C4-2B (cell line): Measurements from ENCODE around the gene IRF2BP2.

ENCODE experiments used
- H3K27ac ChIP-seq: fragments of 450-650 bp; 2 replicates; pipeline ENCODE4 v1.5.1; 2017
- ZFX ChIP-seq: fragments of 450-650 bp; IDR thresholded peaks from 2 replicates; pipeline ENCODE4 v1.6.1; 2017
- TF ChIP-seq, protein P1 (sequence below): fragments of 450-650 bp; conservative IDR thresholded peaks from 2 replicates; pipeline ENCODE4 v1.5.1; 2017; ENCODE audit warnings: mild to moderate bottlenecking

Gene IRF2BP2

DNA sequence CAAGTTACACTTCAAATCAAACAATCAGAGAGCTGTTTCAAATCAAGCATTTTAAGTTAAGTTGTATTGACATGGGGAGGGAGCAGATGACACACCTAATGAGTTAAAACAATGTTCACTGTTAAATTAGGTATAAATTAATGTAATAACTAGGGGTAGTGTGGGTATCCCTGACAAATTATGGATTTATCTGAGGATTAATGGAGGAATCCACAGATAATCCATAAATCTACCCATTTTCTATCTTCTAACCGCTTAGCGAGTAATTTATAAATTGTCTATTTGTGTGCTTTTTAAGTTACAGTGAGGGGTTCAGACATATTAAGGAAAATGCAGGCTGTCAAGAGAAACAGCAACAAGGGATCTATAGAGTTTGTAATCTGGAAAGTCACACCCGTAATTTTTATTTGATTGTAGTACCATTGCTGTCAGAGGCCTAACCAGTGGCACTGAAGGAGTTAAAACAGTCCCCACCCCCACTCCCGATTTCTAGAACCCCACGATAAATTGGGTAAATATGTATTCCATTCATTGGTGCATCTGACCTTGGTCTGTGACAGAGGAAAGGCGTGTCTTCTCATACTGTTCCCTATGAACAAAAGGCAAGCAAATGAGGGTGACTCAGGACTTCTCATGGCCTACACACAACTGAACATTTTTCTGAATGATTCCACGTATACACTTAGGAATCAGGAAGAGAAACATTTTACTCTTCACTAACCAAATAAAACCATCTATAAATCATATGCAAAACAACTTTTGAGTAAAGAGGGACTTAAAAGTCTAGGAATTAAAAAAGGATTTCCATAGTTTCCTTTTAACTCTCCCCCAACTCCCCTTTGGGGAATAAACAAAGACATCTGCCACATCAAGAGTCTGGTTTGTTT, 7.4 kb downstream of the IRF2BP2 start:
- H3K27ac ChIP-seq: no peak overlapping the region

DNA sequence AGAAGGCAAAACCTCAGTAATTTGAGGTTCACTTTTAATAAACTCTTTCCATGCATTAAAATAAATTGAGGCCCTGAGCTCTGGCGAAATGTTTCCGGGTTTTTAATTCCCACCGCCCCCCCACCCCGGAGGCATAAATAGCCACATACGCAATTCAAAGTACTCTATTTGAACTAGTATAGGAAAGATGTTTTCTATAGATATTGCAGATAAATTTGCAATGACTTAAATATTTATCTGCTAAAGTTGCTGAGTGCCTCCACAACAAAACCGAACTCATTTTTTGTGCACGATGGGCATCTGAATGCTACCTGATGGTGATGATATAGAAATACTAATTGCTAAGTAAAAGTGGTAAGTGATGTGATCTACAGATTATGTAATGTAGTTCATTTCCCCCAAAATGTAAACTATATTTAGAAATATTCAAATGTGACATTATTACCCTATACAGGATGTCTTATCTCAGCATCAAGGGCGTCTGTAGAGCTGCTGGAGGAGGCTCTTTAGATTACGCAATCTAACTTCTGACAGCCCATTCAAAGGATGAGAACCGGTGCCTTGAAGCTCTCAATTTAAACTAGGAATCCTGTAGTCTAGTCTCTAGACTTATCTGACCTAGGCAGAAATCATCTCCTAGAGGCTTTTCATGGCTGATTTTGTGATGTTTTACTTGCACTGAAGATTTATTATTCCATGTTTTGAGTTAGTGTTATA, 8.5 kb downstream of the IRF2BP2 start:
- H3K27ac ChIP-seq: peak overlapping the region; percentile 91; the same call in 1 of the 2 replicates
- TF ChIP-seq, protein P1, sequence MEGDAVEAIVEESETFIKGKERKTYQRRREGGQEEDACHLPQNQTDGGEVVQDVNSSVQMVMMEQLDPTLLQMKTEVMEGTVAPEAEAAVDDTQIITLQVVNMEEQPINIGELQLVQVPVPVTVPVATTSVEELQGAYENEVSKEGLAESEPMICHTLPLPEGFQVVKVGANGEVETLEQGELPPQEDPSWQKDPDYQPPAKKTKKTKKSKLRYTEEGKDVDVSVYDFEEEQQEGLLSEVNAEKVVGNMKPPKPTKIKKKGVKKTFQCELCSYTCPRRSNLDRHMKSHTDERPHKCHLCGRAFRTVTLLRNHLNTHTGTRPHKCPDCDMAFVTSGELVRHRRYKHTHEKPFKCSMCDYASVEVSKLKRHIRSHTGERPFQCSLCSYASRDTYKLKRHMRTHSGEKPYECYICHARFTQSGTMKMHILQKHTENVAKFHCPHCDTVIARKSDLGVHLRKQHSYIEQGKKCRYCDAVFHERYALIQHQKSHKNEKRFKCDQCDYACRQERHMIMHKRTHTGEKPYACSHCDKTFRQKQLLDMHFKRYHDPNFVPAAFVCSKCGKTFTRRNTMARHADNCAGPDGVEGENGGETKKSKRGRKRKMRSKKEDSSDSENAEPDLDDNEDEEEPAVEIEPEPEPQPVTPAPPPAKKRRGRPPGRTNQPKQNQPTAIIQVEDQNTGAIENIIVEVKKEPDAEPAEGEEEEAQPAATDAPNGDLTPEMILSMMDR: no peak
- TF ChIP-seq ZFX: no peak

More for the DNA sequence above, 7.4 kb downstream of the IRF2BP2 start:
- TF ChIP-seq, protein P1: no peak
- no peak for TF ChIP-seq ZFX

DNA sequence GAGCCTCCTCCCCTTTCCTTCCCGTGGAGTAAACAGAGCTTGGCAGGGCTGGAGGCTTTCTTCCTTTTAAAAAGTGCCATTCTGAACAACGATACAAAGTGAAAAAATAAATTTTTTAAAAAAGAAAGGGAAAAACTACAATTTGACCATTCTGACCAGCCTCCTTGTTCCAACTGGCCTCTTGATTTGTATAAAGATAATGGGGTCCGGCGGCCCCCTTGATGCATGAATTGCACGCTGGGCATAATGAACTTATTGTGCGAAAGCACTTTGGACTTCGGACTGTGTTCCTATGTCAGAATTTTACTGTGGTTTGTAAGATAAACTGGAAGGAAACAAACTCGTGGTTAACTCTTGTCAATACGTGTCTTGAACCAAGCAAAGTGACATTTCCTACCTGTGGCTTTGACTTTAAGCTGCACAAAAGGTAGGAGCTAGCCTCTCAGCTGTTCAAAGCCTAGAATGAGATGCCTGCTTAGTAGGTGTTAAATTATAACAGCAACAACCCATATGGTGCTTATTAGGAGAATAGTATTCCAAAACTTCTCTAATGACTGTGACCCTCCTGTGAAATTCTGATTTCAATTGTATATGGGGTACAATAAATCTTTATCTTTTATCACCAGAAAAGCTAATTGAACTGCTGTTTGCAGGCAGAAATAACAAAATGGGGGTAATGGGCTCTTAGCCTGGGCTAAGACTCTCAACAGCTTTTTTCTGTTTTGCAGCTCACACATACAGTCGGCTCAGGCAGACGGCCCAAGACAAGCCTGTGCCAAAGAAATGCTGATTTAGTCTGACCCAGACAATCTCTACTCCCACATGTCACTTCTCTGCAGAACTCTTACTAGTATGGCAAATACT, 9.3 kb downstream of the IRF2BP2 start:
- TF ChIP-seq ZFX: no peak
- TF ChIP-seq, protein P1: no peak
- H3K27ac ChIP-seq: peak overlapping the region; percentile 91

DNA sequence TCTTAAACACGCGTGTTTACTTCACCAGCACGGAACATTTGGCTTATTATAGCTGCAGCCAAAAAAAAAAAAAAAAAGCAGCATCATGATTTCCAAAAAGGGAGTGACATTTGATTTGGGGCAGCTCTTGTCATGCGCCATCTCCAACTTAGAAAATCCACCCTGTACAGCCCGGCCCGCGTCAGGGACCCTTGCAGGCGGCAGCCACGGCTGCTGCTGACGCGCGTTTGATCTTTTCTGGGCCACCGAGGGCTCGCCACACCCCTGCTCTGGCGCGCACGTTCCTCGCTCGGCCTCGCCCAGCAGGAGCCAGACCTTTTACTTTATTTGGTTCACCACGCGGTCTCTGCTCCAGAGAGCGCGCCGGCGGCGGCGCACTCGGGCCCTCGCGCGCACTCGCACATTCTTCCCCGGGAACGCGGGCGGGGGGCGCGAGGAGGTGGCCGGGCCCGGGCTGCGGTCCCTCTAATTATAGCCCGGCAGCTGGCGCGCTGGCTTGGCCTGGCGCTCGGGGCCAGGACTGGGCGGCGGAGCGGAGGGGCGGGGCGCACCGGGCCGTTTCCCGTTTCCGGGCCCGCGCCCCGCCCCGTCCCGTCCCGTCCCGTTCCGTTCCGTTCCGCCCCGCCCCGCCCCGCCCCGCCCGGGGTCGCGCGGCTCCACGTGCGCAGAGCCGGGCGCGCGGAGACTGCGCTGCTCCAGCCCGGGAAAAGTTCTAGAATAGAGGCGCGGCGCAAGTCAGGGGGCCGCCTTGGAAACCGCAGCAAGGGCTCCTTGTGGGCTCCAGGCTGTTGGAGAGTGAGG, 10.2 kb downstream of the IRF2BP2 start:
- TF ChIP-seq, protein P1: no peak; the same call in 1 of the 2 replicates
- peak; percentile 50 for TF ChIP-seq ZFX
- peak overlapping the region; percentile 91 for H3K27ac ChIP-seq

DNA sequence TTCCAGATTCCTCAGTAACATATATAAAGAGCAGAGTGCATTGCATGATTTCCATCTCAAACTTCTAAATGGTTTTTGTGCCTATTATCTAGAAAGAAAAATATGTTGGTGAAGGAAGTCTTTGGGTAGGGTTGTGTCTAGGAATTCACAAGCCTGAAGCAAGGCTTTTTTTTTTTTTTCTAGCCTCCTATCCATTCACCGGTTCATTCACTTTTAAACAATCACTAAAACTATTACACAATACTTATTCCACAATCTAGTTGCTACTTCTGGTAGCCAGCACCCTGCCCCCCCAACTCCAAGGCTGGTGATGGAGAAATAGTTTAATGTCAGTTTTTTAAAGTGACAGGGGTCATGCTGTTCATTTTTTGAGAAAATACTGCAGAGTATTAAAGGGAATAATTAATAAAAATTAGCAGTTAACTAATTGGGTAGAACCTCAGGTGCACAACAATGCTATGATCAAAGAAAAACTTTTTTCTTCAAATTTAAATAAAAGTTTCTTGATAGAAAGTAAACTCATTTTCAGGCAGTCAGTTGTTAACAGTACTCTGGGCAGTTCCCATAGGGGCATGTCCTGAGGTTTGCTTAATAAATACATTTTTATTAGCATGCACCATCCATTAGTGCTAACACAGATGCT, 10.9 kb downstream of the IRF2BP2 start:
- H3K27ac ChIP-seq: peak overlapping the region; percentile 91
- TF ChIP-seq, protein P1: no peak
- TF ChIP-seq ZFX: no peak

DNA sequence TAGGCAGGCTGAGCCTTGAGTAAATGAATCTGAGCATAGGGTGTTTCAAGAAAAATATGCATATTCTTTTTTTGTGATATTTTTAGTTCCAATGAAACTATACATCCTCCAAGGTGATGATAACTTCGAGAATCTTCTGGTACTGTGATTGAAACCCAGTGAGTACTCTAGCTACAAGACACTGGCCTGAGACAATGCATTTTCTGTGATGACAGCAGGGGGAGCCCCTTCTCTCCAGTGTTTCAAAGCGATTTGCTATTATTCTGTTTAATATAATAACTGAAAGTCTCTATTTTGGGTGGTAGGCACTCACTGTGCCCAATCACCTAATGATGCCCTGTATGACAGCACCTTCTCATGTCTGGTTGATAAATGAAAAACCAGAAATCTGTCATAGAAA, 12.1 kb downstream of the IRF2BP2 start:
- no peak for TF ChIP-seq ZFX
- TF ChIP-seq, protein P1: peak; percentile 77
- no peak overlapping the region for H3K27ac ChIP-seq
